ENCODE measurements around the gene PDE5A.

Gene PDE5A

GRCh38 chr4:119632216-119632615, 3.6 kb upstream of the PDE5A start:
- in situ Hi-C loops (cut with MboI; ENCODE audit: low sequenced_read_pairs, unreplicated experiment) = loop anchor here (25.0 kb wide), 1 partner anchor 405 kb away; no protein-coding TSS in a partner anchor
- no peak for DNase-seq (ENCODE audit: low spot score)
- TF ChIP-seq, protein P1, sequence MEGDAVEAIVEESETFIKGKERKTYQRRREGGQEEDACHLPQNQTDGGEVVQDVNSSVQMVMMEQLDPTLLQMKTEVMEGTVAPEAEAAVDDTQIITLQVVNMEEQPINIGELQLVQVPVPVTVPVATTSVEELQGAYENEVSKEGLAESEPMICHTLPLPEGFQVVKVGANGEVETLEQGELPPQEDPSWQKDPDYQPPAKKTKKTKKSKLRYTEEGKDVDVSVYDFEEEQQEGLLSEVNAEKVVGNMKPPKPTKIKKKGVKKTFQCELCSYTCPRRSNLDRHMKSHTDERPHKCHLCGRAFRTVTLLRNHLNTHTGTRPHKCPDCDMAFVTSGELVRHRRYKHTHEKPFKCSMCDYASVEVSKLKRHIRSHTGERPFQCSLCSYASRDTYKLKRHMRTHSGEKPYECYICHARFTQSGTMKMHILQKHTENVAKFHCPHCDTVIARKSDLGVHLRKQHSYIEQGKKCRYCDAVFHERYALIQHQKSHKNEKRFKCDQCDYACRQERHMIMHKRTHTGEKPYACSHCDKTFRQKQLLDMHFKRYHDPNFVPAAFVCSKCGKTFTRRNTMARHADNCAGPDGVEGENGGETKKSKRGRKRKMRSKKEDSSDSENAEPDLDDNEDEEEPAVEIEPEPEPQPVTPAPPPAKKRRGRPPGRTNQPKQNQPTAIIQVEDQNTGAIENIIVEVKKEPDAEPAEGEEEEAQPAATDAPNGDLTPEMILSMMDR (IDR thresholded peaks at IDR 0.05; ENCODE audit: borderline replicate concordance, control extremely low read depth, extremely low read depth, insufficient read depth, missing control alignments) = no peak

DNA sequence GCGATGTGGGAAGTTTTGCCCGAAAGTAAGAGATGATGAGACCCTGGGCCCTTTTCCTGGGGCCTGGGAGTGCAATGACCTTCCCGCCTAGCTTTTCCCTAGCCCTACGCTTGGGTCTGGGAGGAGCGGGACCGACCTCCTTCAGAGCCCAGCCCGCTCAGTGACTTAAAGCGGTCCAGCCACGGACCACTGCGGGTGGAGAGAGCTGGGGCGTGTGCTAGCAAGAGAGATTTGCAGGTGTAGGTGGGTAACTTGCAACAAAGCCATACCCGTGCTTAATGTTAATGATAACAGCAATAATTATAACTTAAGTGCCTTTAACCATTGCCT, 503 bp upstream of the PDE5A start:
- in situ Hi-C loops (cut with MboI; ENCODE audit: low sequenced_read_pairs, unreplicated experiment) = loop anchor here (25.0 kb wide), 1 partner anchor 408 kb away; no protein-coding TSS in a partner anchor
- TF ChIP-seq, protein P1 (IDR thresholded peaks at IDR 0.05; ENCODE audit: borderline replicate concordance, control extremely low read depth, extremely low read depth, insufficient read depth, missing control alignments) = no peak
- no peak for DNase-seq (ENCODE audit: low spot score)

DNA sequence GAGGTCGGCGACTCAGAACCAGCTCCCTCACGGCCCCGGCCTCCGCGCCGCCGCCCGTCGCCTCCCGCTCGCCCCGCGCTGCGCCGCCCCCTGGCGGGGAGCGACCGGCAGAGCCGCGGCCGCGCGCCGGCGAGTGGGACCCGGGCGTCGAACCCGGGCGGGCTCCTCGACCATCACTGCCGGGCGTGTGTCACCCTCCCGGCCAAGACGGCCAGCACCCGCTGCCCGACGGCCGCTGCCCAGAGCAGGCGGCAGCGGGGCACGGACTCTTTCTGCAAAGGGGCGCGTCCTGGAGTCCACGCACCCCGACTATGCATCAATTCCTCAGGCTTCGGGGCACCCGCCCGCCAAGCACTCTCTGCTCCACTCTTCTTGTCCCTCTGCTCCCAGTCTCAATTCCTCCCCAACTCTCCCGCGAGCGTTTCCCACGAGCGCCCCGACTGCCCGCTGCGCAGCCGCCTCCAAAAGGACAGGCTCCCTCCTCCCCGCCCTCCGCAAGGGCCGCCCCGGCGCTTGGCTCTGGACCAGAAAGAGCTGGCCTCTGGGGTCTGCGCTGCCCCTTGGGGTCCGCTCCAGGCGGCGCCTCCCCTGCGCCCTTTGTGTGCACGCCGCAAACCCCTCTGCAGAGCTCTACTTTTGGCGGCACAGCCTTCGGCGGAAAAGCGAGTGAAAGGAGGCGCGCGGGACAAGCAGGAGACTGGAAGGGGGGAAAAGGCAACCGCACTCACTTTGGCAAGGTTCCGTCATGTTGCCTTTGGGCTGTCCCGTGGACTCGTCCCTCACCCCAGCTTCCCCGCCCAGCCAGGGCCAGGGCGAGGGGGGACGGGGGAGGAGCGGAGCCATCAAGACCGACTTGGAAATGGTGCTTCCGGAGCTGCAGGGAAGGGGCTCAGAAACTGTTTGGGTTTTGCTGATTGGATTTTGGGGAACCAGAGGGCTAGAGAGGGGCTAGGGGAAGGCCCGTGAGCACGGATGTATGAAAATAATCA, 1.0 kb downstream of the PDE5A start:
- DNase-seq (ENCODE audit: low spot score) = peak; percentile 87
- TF ChIP-seq, protein P1 (IDR thresholded peaks at IDR 0.05; ENCODE audit: borderline replicate concordance, control extremely low read depth, extremely low read depth, insufficient read depth, missing control alignments) = peak; percentile 92
- in situ Hi-C loops (cut with MboI; ENCODE audit: low sequenced_read_pairs, unreplicated experiment) = loop anchor here (25.0 kb wide), 1 partner anchor 410 kb away; no protein-coding TSS in a partner anchor

- in situ Hi-C loops (cut with MboI; ENCODE audit: low sequenced_read_pairs, unreplicated experiment) = loop anchor here (25.0 kb wide), 1 partner anchor 410 kb away; no protein-coding TSS in a partner anchor
- DNase-seq (ENCODE audit: low spot score) = no peak
- TF ChIP-seq, protein P1 (IDR thresholded peaks at IDR 0.05; ENCODE audit: borderline replicate concordance, control extremely low read depth, extremely low read depth, insufficient read depth, missing control alignments) = no peak
Measured at GRCh38 chr4:119626943-119627266, 1.7 kb downstream of the PDE5A start.

DNA sequence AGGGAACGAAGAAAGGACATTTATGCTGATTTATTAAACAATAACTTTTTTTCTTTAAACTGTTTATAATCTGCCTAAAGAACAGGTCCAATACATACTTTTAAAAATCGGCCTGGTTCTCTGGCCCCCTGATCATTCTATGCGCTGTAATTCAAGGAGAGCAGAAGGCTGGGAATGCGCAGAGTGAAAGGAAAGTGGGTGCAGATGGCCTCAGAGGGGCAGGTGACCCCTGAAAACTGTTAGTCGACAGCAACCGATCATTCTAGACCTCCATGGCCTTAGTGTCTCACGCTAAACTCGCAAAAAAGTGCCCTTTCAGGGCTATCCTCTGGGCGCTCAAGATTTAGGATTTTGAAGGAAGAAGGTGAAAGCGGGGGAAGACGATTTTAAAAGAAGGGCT, 2.2 kb downstream of the PDE5A start:
- TF ChIP-seq, protein P1 (IDR thresholded peaks at IDR 0.05; ENCODE audit: borderline replicate concordance, control extremely low read depth, extremely low read depth, insufficient read depth, missing control alignments) = no peak
- in situ Hi-C loops (cut with MboI; ENCODE audit: low sequenced_read_pairs, unreplicated experiment) = loop anchor here (25.0 kb wide), 1 partner anchor 411 kb away; no protein-coding TSS in a partner anchor
- no peak for DNase-seq (ENCODE audit: low spot score)

- in situ Hi-C loops (cut with MboI; ENCODE audit: low sequenced_read_pairs, unreplicated experiment) = loop anchor here (25.0 kb wide), 1 partner anchor 412 kb away; no protein-coding TSS in a partner anchor
- DNase-seq (ENCODE audit: low spot score) = no peak
- TF ChIP-seq, protein P1 (IDR thresholded peaks at IDR 0.05; ENCODE audit: borderline replicate concordance, control extremely low read depth, extremely low read depth, insufficient read depth, missing control alignments) = no peak
Measured at GRCh38 chr4:119625761-119626160, 2.8 kb downstream of the PDE5A start.

Data from GM13976 (cell line).